GM18505 (cell line): ENCODE results near the gene MOCS2.
"Not testable (repeated sequence)": the region's sequence is repeated elsewhere in the genome, so short reads cannot be mapped to it uniquely, and the experiment has no call there.

Source experiments
- ATAC-seq: cut with Tn5 transposase; IDR thresholded peaks from one replicate; pipeline ENCODE4 v1.9.1; 2021; ENCODE audit not compliant: unreplicated experiment
- POLR2A ChIP-seq: IDR thresholded peaks from 4 replicates; pipeline ENCODE4 v1.6.1; 2011; ENCODE audit warnings: borderline replicate concordance; ENCODE audit not compliant: insufficient read depth, insufficient read length; ENCODE audit errors: extremely low read depth

Gene MOCS2, protein sequence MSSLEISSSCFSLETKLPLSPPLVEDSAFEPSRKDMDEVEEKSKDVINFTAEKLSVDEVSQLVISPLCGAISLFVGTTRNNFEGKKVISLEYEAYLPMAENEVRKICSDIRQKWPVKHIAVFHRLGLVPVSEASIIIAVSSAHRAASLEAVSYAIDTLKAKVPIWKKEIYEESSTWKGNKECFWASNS

DNA sequence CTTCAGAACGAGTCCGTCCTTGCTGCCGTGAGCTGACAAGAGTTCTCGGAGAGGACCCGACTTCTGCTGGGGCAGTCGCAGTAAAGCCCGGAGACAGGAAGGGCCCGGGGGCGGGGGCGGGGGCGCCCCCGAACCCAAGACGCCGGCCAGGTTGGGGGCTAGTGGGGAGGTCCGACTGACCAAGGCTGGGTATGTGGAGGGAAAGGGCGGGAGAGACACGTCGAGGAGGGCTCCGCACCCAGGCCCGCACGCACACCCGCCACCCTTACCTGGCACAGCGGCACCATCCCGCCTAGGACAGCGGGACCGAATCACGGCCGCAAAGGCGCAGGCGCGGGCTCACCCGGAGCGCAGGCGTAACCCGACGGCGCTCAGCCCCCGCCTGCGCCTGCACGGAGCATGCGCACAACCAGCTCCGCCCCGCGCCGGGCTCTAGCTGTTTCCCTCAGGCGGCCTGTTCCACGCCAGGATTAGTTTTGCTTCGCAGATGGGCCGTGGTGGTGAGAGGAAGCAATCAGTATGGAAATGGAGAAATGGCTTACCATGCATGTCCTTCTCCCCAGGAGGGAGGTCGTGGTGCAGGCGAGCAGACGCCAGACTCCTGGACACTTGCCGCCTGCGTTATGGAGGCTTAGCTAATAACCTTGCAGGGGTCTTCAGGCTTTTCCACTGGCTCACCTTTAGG is at the start of gene MOCS2:
Gene MOCS2, minus strand, starts transcription at position 315 of the 685 bp plus-strand sequence. CDS start 2,583 bp downstream, outside the sequence.
- ATAC-seq = peak; percentile 98
- TF ChIP-seq POLR2A = peak; percentile 92

DNA sequence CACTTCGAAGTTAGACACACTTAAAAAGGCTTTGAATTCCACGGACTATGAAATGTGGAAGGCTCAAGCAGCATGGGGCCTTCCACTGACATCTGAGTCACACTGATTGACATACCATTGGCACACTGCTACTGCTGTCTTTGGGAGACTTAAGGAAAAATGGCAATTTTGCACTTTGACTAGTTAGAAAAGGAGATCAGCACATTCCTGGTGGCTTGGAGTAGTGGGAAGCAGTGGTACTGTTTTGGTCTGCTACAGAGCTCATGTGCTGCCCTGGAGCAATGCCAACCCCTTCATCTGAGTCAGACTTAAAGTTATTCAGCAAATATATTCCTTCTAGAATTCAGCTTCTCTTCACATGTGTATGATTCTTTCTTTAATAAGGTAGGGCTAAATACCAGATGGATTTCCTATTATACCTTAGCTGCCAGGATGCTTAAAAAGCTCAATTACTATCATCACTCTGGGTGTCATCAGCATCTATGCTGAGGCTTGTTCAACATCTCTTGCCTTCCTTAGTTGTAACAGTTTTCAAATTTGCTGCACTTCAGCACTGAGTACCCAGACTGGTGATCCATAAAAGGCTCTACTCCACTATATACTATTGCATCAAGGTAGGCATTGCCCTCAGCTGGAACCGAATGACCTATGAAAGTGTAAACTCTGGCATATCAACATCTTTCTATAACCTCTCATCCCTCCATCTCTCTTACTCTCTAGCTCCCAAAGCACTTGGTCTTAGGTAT is 42.3 kb upstream of the MOCS2 start:
- TF ChIP-seq POLR2A = no peak
- ATAC-seq = no peak

DNA sequence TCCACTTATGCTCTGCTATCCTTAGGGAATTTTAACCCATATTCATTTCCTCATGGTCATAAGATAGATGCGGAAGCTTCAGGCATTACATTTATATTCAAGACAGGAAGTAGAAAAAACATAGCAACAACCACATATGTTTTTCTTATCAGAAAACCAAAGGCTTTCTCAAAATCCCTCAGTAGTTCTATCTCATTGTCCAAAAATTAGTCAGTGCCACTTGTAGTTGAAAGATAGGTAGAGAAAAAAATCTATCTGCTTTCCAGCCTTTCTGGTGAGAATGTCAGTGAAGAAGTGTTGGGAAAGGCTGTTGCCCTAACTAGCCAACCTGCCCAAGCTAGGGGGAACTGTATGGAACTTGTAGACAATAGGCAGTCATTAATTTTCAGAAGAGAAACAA is 23.5 kb upstream of the MOCS2 start:
- ATAC-seq = no peak
- TF ChIP-seq POLR2A = no peak

DNA sequence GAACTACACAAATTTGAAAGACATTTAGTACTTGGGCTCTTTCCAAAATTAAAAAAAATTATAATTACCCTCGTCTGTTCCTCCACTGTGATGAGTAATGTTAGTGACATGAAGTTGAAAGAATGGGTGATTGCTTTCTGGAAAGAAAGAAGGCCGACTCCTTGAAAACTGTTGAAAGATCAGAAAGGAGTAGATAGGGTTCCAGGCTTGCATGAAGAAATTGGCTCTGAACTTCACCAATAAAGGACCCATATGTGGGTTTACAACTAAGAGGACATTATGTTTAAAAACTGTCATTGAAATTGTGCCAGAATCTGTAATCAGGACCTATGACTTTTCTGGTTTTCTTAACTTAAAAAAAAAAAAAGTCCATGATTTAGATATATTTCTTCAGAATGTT is 20.7 kb upstream of the MOCS2 start:
- TF ChIP-seq POLR2A = no peak
- no peak for ATAC-seq

DNA sequence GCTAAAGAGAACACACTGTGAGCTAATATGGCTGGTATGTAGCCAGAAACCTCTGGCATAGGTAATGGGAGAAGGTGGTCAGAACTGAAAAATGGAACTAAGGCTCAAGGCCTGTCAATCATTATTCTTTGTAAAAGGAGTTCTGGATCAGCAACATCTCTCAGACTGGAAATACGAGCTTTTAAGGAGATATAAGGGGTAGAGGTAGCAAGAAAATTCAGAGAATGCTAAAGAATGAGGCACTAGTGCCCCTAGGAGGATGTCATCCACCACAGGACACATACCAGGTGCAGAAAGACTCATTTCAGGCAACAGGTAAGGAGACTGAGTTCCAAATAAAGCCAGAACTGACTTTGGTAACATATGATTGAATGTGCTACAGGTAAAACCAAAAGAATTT is 18.9 kb upstream of the MOCS2 start:
- ATAC-seq = no peak
- TF ChIP-seq POLR2A = no peak

DNA sequence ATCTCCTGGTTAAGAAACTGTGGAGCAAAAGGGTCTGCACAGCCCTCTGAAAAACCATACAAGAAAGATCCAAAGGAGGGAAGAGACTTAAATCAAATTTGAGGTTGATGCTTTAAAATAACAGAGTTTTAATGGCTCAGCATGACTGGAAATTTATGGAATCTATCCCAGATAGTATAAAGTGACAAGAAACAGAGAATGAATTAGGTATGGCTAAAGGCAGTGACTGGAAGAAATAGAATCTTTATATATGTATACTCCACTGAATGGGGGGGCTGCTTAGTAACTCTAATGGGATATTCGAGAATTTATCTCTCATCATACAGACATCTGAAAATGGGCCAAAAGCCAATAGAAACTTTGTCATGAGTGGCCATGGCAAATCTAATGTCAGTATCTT is 17.6 kb upstream of the MOCS2 start:
- no peak for ATAC-seq

DNA sequence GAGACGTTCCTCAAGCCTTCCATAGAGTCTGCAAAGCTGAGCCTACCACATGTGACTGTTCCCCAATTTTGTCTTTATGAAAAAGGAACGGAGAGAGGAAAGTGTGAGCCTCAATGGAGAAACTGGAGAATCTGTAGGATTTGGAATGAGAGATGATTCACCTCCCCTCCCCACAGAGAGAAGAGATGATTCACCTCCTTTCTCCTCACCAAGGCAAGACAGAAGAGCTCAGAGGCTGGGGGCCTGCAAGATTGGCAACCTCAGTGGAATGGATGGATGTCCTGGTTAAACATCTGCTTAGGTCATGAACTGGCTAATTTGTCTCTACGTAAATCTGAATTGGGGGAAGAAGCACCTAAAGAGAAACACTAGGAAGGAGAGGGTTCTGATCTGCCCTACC is 17.0 kb upstream of the MOCS2 start:
- no peak for TF ChIP-seq POLR2A
- no peak for ATAC-seq

More for the DNA sequence above, 17.6 kb upstream of the MOCS2 start:
- no peak for TF ChIP-seq POLR2A

DNA sequence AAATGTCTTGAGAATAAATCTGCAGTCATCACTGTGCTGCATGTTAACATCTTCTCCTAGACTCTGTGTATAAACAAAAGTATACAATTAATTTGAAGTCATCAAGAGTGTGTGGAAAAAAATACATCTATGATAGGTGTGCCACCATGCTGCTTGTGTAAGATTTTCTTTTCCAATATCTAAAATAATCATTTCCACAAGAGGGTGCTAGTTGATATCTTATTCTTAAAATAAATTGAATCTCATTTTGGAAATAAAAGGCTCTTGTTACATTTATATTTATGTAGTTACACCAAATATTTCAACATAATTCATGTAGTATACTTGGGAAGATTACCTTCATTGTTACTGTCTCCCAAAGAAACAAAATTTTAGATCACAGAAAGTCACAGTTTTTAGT is 14.1 kb upstream of the MOCS2 start:
- no peak for ATAC-seq
- no peak for TF ChIP-seq POLR2A

DNA sequence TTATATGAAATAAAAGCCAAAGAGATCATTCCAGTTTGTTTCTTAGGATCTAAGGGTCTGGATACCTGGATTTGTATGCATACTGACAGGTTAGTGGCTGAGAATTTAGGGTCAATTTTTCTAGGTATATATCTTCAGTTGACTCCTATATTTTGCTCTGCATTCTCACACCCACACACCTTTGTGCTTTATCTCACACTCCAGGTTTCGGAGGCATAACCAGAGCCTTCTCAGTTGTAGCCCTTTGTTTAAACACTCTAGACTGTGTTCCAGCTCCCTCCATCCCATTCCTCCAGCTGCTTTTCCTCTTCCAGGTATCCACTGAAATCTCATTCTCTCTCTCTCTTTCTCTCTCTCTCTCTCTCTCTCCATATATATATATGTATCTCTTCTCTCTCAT is 10.6 kb upstream of the MOCS2 start:
- no peak for ATAC-seq
- TF ChIP-seq POLR2A = no peak

DNA sequence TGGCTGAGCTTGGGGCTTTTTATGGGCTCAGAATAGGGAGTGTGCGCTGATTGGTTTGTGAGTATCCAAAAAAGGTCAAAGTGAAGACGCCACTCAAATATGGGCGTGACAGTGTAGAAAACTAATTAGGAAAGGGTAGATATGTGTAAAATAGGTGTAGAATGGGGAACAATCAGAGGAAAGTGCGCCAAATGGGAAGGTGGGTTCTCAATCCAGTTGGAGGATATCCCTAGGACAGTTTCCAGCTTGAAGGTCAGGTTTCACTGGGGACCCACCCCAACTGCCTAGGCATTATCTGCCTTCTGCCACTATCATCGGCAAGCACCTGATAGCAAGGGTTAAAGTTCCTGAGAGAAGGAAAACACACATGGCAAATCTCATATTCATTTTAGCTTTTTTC is 9.3 kb upstream of the MOCS2 start:
- TF ChIP-seq POLR2A = no peak
- no peak for ATAC-seq

DNA sequence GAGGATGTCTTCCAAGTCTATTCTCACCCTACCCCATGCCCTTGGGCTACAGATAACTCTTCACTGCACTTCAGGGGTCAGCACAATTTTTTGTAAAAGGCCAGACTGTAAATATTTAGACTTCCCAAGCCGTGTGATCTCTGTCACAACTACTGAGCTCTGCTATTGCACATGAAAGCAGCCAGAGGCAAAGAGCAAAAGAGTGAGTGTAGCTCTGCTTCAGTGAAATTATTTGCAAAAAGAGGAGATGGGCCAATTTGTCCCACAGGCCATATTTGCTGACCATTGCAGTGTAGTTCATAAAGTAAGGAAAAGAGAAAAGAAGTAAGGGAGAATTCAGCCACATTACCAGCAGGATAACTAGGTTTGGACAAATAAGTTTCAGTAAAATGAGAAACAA is 7.0 kb upstream of the MOCS2 start:
- no peak for ATAC-seq
- TF ChIP-seq POLR2A = no peak

DNA sequence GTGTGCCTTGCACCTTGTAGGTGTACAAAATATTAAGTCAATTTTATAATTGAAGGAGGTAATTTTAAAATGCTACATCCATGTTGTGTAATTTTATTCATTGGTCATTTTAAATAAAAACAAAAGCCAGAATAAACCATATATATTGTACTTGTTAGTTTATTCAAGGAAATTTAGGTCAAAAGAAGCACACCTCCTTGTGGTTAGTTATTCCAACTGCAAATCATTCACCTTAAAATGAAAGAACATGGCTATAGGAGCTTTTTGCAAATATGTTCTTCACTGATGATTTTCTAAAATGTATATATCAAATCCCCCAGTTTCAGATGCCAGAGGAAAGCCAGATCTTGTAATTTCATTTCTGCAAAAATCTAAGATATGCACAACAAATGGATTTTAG is 5.4 kb upstream of the MOCS2 start:
- ATAC-seq = no peak
- no peak for TF ChIP-seq POLR2A

DNA sequence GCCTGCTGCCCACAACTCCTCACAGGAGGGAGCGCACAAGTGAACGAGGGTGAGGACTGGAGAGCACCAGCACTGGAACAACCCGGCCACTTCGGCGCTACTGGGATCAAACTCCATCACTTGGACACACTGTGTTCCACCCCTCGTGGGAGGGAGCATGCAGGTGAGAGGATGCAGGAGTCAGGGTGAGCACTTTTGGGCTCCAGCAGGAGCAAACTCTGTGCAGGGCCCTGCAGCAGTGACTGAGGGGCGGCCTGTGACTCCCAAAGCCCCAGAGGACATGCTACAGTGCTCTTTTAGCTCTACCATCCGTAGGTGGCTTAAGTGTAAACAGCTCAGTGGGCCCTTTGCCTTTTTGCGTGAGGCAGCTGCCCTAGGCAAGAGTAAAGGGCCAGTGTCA is 4.4 kb upstream of the MOCS2 start:
- TF ChIP-seq POLR2A = no peak
- no peak for ATAC-seq

DNA sequence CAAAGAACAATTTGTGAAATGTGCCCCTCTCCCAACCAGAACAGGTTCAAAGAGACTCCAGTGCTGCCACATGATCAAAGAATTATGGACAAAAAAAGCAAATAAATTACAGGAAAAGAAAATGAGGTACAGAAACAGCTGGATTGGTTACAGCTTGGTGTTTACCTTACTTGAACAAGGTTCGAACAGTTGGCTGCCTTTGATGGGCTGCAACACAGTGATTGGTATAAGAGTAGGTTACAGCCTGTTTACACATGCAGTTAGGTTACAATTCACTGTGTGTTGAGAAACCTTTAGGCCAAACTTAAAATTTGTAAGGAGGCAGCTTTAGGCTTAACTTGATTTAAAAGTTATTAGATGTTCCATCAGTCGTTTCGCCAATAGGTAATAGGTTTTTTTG is 3.4 kb upstream of the MOCS2 start:
- ATAC-seq = no peak
- no peak for TF ChIP-seq POLR2A

DNA sequence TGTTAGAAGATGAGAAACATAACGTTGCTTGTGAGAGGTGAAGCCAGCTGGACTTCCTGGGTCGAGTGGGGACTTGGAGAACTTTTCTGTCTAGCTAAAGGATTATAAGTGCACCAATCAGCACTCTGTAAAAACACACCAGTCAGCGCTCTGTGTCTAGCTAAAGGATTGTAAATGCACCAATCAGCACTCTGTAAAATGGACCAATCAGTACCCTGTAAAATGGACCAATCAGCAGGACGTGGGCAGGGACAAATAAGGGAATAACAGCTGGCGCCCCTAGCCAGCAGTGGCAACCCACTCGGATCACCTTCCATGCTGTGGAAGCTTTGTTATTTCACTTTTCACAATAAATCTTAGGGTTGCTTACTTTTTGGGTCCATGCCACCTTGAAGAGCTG is 2.8 kb upstream of the MOCS2 start:
- ATAC-seq = not testable (repeated sequence)
